ES-I3 (cell line): ENCODE results near the gene HERC6.

Experiments used
- H3K36me3 ChIP-seq: 2 replicates; pipeline ENCODE4 v1.6.1; 2013; ENCODE audit warnings: mild to moderate bottlenecking, low read length, control low read depth, moderate library complexity; ENCODE audit not compliant: insufficient read depth
- H3K4me1 ChIP-seq: 2 replicates; pipeline ENCODE4 v1.6.1; 2013; ENCODE audit warnings: mild to moderate bottlenecking, control low read depth, low read length; ENCODE audit not compliant: insufficient read depth
- H3K9ac ChIP-seq: 2 replicates; pipeline ENCODE4 v1.6.1; 2013; ENCODE audit warnings: low read depth, mild to moderate bottlenecking, low read length, moderate library complexity
- H3K9me3 ChIP-seq: 2 replicates; pipeline ENCODE4 v1.6.1; 2013; ENCODE audit warnings: mild to moderate bottlenecking, low read length, moderate library complexity; ENCODE audit not compliant: control insufficient read depth, insufficient read depth

Gene HERC6

GRCh38 chr4:88478247-88478646 is 99.6 kb downstream of the HERC6 start:
- Histone ChIP-seq H3K4me1 (no peaks in the 10 kb centered on the region), H3K36me3 (no peaks in the 10 kb centered on the region), H3K9ac (no peak overlapping the region), H3K9me3 (no peaks in the 10 kb centered on the region)

GRCh38 chr4:88481537-88481936 is 102.9 kb downstream of the HERC6 start:
- H3K9me3 ChIP-seq: no peaks in the 10 kb centered on the region
- no peaks in the 10 kb centered on the region for H3K4me1 ChIP-seq
- H3K36me3 ChIP-seq: no peaks in the 10 kb centered on the region
- H3K9ac ChIP-seq: no peak overlapping the region

- Histone ChIP-seq H3K9ac (no peak overlapping the region), H3K4me1 (no peaks in the 10 kb centered on the region), H3K9me3 (no peaks in the 10 kb centered on the region), H3K36me3 (0 out of 2 replicates have a peak, but pooled peaks cover 7% of the 10 kb centered on the region)
Observed at GRCh38 chr4:88489100-88489761, 110.6 kb downstream of the HERC6 start.
